Stimulated activated CD4-positive, alpha-beta T cell treated with anti-CD3 and anti-CD28 coated beads, Interleukin-2, amount 100 ng/mL, for 48 hours (primary cell): ENCODE measurements around the gene CNKSR1.
A peak's percentile ranks its signal among the peaks of the same experiment; 100 is the strongest.

Experiments used
- DNase-seq, 2 donors: peaks; one replicate each; pipeline ENCODE4 v3.0.0-alpha.2; 2020

The CNKSR1 gene

DNA sequence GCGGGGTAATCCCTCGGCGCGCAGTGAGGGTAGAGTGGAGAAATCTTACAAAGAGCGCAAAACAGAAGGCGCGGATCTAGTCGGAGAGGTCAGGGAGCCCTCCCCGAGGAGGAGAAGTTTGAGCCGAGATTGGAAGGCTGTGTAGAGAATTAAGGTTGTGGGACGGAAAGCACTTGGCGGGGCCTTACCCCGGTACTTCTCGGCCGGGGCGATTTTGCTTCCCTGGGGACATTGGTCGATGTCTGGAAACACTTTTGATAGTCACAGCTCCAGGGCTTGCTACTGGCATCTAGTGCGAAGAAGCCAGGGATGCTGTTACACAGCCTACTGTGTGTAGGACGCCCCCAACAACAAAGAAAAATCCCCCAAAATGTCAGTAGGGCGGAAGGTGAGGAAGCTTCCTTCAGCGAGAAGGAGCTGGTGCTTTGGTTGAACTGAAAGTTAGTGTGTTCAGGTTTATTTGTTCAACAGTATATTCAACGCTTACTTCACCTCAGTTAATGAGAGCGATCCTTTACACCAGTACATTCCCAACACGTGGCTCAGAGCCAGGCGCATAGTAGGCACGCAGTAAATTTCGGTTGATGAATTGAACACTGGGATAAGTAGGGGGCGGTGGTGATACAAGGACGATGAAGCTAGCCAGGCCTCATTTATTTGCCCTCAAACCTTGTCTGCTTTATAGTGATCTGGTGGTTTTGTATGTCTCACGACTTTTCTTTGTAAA lies 57.5 kb downstream of the CNKSR1 start:
- DNase-seq, result peak; percentile 13 to 14

DNA sequence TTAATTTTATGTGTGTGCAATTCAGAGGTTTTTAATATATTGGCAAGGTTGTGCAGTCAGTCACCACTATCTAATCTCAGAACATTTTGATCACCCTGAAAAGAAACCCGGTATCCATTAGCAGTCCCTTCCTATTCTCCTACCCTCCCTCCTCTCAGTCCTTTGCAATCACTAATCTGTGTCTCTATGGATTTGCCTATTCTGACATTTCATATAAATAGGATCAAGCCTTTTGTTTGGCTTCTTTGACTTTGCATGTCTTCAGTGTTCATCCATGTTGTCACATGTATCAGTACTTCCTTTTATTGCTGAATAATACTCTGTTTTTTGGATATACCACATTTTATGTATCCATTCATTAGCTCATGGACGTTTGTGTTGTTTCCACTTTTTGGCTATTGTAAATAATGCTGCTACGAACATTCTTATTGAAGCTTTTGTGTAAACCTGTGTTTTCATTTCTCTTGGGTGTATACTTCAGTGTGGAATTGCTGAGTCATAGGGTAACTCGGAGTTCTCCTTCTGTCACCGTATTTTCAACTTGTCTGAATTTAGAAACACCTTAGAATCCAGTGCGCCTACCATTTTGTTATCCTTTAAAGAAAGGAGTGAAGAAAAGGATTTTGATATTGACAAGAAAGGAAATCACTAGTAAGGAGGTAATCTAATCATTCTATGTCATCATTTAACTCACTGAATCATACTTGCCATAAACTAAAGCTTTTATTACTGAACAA lies 60.1 kb downstream of the CNKSR1 start:
- no peak for DNase-seq
